ENCODE results near the gene FAAP100. TPM values are rescaled to one million over a fixed set of nuclear protein-coding genes. Genes with fewer than 3 reads are reported as not detected.
A peak's percentile ranks its signal among the peaks of the same experiment; 100 is the strongest.

Gene FAAP100
- total and polyA plus RNA-seq, 7 donors = 11.6 to 16.3 (median 12.6) TPM

DNA sequence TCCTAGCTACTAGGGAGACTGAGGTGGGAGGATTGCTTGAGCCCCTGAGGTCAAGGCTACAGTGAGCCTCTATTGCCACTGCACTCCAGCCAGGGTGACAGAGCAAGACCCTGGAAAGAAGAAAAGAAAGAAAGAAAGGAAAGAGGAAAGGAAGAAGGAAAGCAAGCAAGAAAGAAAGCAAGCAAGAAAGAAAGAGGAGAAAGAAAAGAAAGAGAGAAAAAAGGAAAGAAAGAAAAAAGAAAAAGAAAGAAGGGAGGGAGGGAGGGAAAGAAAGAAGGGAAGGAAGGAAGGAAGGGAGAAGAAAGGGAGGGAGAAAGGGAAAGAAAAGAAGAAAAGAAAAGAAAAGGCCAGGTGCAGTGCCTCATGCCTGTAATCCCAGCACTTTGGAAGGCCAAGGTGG, 48.5 kb downstream of the FAAP100 start:
- Histone ChIP-seq H3K4me3 (no peak overlapping the region), H3K27ac (no peak overlapping the region), H3K9me3 (no peaks in the 10 kb centered on the region), H3K27me3 (ENCODE audit: insufficient read depth in 3 of 3, low read length in 2 of 3) (no peaks in the 10 kb centered on the region), H3K36me3 (ENCODE audit: insufficient read depth in 1 of 2, low read depth in 1 of 2) (no peaks in the 10 kb centered on the region), H3K4me1 (no peaks in the 10 kb centered on the region)
- TF ChIP-seq, protein P1, sequence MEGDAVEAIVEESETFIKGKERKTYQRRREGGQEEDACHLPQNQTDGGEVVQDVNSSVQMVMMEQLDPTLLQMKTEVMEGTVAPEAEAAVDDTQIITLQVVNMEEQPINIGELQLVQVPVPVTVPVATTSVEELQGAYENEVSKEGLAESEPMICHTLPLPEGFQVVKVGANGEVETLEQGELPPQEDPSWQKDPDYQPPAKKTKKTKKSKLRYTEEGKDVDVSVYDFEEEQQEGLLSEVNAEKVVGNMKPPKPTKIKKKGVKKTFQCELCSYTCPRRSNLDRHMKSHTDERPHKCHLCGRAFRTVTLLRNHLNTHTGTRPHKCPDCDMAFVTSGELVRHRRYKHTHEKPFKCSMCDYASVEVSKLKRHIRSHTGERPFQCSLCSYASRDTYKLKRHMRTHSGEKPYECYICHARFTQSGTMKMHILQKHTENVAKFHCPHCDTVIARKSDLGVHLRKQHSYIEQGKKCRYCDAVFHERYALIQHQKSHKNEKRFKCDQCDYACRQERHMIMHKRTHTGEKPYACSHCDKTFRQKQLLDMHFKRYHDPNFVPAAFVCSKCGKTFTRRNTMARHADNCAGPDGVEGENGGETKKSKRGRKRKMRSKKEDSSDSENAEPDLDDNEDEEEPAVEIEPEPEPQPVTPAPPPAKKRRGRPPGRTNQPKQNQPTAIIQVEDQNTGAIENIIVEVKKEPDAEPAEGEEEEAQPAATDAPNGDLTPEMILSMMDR (IDR thresholded peaks at IDR 0.05) = no peak
- DNase-seq (no peak), ATAC-seq (no peak)
- intact Hi-C loops (cut with DNase I) = no loop called here

DNA sequence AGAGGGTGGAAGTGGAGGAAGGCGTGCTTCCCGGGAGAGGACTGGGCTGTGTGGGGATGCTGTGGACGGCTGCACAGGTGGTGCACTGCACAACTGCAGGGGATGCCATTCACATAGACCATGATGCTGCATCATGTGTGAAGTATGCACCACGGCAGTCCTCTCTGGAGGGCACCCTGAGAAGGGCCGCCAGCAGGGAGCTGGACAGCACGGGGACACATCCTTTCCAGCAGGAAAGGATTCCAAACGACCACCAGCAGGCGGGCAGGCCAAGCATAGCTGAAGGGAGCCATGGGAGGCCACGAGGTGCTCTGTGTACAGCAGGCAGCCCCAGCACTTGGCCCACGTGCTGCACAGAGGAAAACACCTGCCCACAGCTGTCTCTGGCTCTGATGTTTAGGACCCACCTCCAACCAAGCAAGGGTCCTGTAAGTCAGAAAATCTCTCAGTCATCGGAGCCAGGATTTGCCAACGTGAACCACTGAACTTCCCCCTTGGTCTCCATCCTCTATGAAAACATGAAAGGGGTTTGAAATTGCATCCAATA, 49.6 kb downstream of the FAAP100 start:
- no peak for ATAC-seq
- H3K27ac ChIP-seq = no peak overlapping the region
- 38 to 54% (median 43%) methylated on average over 12 of the region's 12 CpGs for WGBS, 3 donors
- no peaks in the 10 kb centered on the region for H3K36me3 ChIP-seq (ENCODE audit: insufficient read depth in 1 of 2, low read depth in 1 of 2)
- no peaks in the 10 kb centered on the region for H3K4me1 ChIP-seq
- no peaks in the 10 kb centered on the region for H3K27me3 ChIP-seq (ENCODE audit: insufficient read depth in 3 of 3, low read length in 2 of 3)
- TF ChIP-seq, protein P1 (IDR thresholded peaks at IDR 0.05) = no peak
- intact Hi-C loops (cut with DNase I) = no loop called here
- no peak for DNase-seq
- no peak overlapping the region for H3K4me3 ChIP-seq
- H3K9me3 ChIP-seq = no peaks in the 10 kb centered on the region

DNA sequence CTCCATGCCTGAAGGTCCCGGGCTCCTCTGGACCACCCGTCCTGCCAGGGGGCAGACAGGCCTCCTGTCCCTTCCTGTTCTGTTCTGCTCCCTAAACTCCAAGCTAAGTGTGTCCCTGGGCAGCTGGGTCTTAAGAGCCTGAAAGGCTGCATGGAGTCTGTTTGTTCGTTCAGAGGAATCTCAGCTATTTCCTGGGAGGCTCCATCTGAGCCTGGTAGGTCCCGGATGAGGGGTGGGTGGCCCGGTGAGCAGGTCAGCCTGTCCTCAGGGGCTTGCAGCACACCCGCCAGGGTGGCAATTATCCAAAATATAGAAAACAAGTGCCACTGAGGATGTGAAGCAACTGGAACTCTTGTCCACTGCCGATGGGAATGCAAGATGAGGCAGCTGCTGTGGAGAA, 52.1 kb downstream of the FAAP100 start:
- H3K9me3 ChIP-seq = no peaks in the 10 kb centered on the region
- intact Hi-C loops (cut with DNase I) = no loop called here
- 53 to 59% (median 56%) methylated on average over 7 of the region's 7 CpGs for WGBS, 3 donors
- ATAC-seq = no peak
- DNase-seq = no peak
- H3K36me3 ChIP-seq (ENCODE audit: insufficient read depth in 1 of 2, low read depth in 1 of 2) = no peaks in the 10 kb centered on the region
- no peak overlapping the region for H3K27ac ChIP-seq
- no peaks in the 10 kb centered on the region for H3K27me3 ChIP-seq (ENCODE audit: insufficient read depth in 3 of 3, low read length in 2 of 3)
- no peak overlapping the region for H3K4me3 ChIP-seq
- TF ChIP-seq, protein P1 (IDR thresholded peaks at IDR 0.05) = no peak
- H3K4me1 ChIP-seq = no peaks in the 10 kb centered on the region

DNA sequence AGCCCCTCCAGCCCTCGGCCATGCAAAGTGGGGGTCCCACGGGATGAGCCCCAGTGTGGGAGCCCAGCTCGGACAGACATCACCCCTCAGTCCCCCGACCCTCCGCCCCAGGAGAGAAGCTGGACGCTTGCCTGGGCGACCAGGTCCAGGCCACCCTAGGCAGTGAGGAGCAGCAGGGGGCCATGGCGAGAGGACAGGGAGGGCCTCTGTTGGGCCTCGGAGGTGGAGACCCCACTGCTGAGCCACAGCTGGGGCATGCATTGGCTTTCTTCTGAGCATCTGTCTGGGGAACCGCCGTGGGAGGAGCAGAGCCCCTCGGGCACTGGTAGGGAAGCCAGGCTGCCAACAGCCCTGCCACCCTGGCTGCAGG, 52.6 kb downstream of the FAAP100 start:
- H3K4me3 ChIP-seq = no peak overlapping the region
- DNase-seq = peak in 1 of 2 donors; percentile 49
- no peak overlapping the region for H3K27ac ChIP-seq

More for the DNA sequence above, 52.6 kb downstream of the FAAP100 start:
- TF ChIP-seq, protein P1 (IDR thresholded peaks at IDR 0.05) = no peak
- intact Hi-C loops (cut with DNase I) = no loop called here
- no peaks in the 10 kb centered on the region for H3K9me3 ChIP-seq
- H3K36me3 ChIP-seq (ENCODE audit: insufficient read depth in 1 of 2, low read depth in 1 of 2) = no peaks in the 10 kb centered on the region
- H3K4me1 ChIP-seq = no peaks in the 10 kb centered on the region
- 66 to 71% (median 68%) methylated on average over 12 of the region's 12 CpGs for WGBS, 3 donors
- H3K27me3 ChIP-seq (ENCODE audit: insufficient read depth in 3 of 3, low read length in 2 of 3) = no peaks in the 10 kb centered on the region
- ATAC-seq = peak in 1 of 4 donors; percentile 6

Measured in psoas muscle (tissue), 8 donors.